ENCODE measurements around the gene AGER. TPM values are rescaled to one million over a fixed set of nuclear protein-coding genes. Genes with fewer than 3 reads are reported as not detected.

AGER gene
- total RNA-seq, 6 donors from 2014 or later = 543 to 2,806 (median 1,294) TPM

- Histone ChIP-seq H3K4me1 (peaks cover 31 to 58% (median 36%) of the 10 kb centered on the region in 4 donors), H3K27ac (peak within 1 kb of the TSS; percentile 79 to 87 (median 85)), H3K9me3 (no peaks in the 10 kb centered on the region), H3K36me3 (peaks cover 0 to 28% (median 7%) of the 10 kb centered on the region in 4 donors), H3K27me3 (peaks cover 0 to 22% (median 10%) of the 10 kb centered on the region in 4 donors), H3K4me3 (peak within 1 kb of the TSS; percentile 54 to 76 (median 63))
- peak in 2 of 6 experiments; percentile 16 to 20 for TF ChIP-seq CTCF (IDR thresholded peaks at IDR 0.05)
- peak in 1 of 4 donors; percentile 61 for TF ChIP-seq EP300 (IDR thresholded peaks at IDR 0.05)
- peak in 1 of 4 donors; percentile 31 for TF ChIP-seq POLR2A (IDR thresholded peaks at IDR 0.05)
- TF ChIP-seq POLR2AphosphoS5 (IDR thresholded peaks at IDR 0.05) = peak; percentile 30 to 81
- WGBS, 2 donors = 2 to 4% methylated on average over 40 to 50 of the region's 52 CpGs
- DNase-seq (peak; percentile 76 to 88), ATAC-seq (ENCODE audit: low FRiP score in 2 of 2) (peak; percentile 86 to 87)
Observed at GRCh38 chr6:32153564-32154513, 30.2 kb downstream of the AGER start, which contains the start of gene PPT2. TSS of gene PPT2 (plus strand) at chr6:32154141. CDS start at chr6:32154595, 454 bp downstream.

- no peaks in the 10 kb centered on the region for H3K9me3 ChIP-seq
- TF ChIP-seq CTCF (IDR thresholded peaks at IDR 0.05) (no peak), POLR2A (IDR thresholded peaks at IDR 0.05) (no peak), POLR2AphosphoS5 (IDR thresholded peaks at IDR 0.05) (no peak), EP300 (IDR thresholded peaks at IDR 0.05) (no peak)
- 33 to 51% methylated on average over 35 of the region's 35 CpGs for WGBS, 2 donors
- H3K36me3 ChIP-seq = peaks cover 0 to 21% (median 3%) of the 10 kb centered on the region in 4 donors
- ATAC-seq (ENCODE audit: low FRiP score in 2 of 2) (peak; percentile 53 to 67), DNase-seq (peak in 1 of 2 donors; percentile 30)
- peaks cover 31 to 63% (median 36%) of the 10 kb centered on the region in 4 donors for H3K4me1 ChIP-seq
- peak overlapping the region; percentile 79 to 87 (median 85) for H3K27ac ChIP-seq
- H3K27me3 ChIP-seq = peaks cover 0 to 31% (median 14%) of the 10 kb centered on the region in 4 donors
- peak overlapping the region in 3 of 4 donors; percentile 54 to 76 (median 60) for H3K4me3 ChIP-seq
Observed at GRCh38 chr6:32152769-32153563, 31.1 kb downstream of the AGER start.

- peaks cover 0 to 35% (median 14%) of the 10 kb centered on the region in 4 donors for H3K27me3 ChIP-seq
- TF ChIP-seq CTCF (IDR thresholded peaks at IDR 0.05) (no peak), POLR2AphosphoS5 (IDR thresholded peaks at IDR 0.05) (no peak), POLR2A (IDR thresholded peaks at IDR 0.05) (no peak), EP300 (IDR thresholded peaks at IDR 0.05) (no peak)
- peak in 1 of 2 donors; percentile 37 for DNase-seq
Observed at GRCh38 chr6:32151863-32152768, 31.9 kb downstream of the AGER start, which contains the start of gene PRRT1. TSS of gene PRRT1 (minus strand) at chr6:32151939. CDS start at chr6:32151827, 112 bp downstream.

More at GRCh38 chr6:32151863-32152768, 31.9 kb downstream of the AGER start, which contains the start of gene PRRT1:
- Histone ChIP-seq H3K4me1 (peaks cover 31 to 63% (median 36%) of the 10 kb centered on the region in 4 donors), H3K36me3 (peaks cover 0 to 15% (median 0%) of the 10 kb centered on the region in 4 donors), H3K4me3 (peak within 1 kb of the TSS in 3 of 4 donors; percentile 33 to 76 (median 60)), H3K27ac (peak within 1 kb of the TSS; percentile 79 to 87 (median 85)), H3K9me3 (no peaks in the 10 kb centered on the region)
- 12 to 13% methylated on average over 12 to 21 of the region's 24 CpGs for WGBS, 2 donors
- no peak for ATAC-seq (ENCODE audit: low FRiP score in 2 of 2)

All from upper lobe of left lung (tissue), 6 donors.